Hematopoietic multipotent progenitor cell treated with erythropoietin and hydrocortisone succinate and interleukin-3 and kit ligand, for 17 days (in vitro differentiated cells): ENCODE measurements around the gene ARFGAP2.

Experiments
- DNase-seq: peaks from one replicate; pipeline ENCODE4 v3.0.0-alpha.2; 2015; ENCODE audit warnings: low spot score

Gene ARFGAP2

DNA sequence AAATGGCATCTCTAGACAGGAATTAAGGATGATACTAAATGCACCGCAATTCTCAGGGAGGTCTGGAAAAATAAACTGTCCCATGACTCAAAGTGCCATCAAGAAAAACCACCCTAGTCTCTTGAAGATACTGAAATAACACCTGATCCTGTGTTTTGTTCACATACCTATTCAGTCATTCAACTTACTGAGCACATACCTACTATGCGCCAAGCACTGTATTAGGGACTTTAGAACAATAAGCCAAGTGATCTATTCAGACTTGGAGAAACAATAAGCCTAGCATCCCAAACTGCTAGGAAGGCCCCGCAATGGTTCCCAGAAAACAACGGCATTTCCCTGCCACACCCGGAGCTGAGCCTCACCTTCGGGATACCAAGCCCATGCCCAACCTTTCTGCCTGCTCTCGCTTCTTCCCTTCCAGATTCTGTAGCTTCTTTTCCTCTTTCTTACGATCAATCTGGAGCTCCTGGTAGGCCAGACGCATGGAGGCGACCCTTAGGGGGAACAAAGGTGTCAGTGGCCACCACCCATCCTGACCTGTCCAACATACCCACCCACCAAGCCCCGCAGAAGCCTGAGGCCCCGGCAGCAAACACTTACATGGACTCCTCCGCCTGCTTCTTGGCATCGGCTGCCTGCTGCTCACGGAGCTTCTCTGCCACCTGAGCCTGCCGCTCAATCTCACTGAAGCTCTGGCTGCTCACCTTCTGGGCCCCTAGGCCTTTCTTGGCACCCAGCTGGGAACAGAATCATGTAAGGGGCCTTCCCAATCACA, 5.4 kb downstream of the ARFGAP2 start:
- DNase-seq, result no peak

GRCh38 chr11:47166368-47166767, 10.3 kb downstream of the ARFGAP2 start:
- no peak for DNase-seq

GRCh38 chr11:47165253-47165840, 11.3 kb downstream of the ARFGAP2 start:
- no peak for DNase-seq

GRCh38 chr11:47164321-47164720, 12.4 kb downstream of the ARFGAP2 start:
- DNase-seq, result no peak

- DNase-seq, result no peak
Observed at GRCh38 chr11:47163898-47164297, 12.8 kb downstream of the ARFGAP2 start.

- DNase-seq, result no peak
Observed at GRCh38 chr11:47163193-47163592, 13.5 kb downstream of the ARFGAP2 start.

DNA sequence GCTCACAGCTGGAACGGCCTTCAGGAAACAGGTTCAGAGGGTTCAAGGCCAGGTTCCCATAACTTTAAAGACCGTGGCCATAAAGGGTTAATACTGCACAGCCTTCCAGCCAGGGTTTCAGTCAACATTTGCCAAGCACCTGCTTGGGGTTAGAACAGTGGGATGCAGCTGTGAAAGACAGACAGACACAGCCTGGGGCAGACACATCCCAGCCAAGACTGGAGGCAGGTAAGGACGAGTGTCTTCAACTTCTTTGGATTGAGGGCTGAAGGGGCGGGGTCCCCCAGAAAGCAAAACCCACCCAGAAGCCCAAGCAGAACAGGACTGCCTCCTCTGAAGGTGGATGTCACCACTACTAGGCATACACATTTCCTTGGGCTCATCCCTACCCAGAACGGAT, 14.3 kb downstream of the ARFGAP2 start:
- DNase-seq, result no peak

DNA sequence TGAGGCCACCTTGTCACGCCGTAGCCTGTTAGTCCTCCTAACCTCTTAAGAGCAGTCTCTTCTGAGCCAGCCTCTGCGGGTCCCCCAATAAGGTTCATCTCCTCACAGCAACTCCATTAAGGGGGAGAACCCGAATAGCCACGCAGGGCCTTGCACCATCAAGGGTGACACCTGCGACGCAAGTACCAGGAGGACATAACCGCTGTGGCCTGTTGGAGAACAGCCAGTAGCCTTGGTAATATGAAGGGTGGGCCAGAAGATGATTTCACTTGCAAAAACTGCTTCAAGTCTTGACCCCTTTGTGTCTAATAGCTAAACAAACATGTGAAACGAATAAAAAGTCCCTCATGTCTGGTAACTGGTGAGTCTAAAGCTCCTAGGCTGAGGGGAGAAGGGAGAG, 14.8 kb downstream of the ARFGAP2 start:
- no peak for DNase-seq

- peak; percentile 70 for DNase-seq
Observed at GRCh38 chr11:47161134-47161854, 15.4 kb downstream of the ARFGAP2 start.

- no peak for DNase-seq
Observed at GRCh38 chr11:47160753-47161133, 15.9 kb downstream of the ARFGAP2 start.

DNA sequence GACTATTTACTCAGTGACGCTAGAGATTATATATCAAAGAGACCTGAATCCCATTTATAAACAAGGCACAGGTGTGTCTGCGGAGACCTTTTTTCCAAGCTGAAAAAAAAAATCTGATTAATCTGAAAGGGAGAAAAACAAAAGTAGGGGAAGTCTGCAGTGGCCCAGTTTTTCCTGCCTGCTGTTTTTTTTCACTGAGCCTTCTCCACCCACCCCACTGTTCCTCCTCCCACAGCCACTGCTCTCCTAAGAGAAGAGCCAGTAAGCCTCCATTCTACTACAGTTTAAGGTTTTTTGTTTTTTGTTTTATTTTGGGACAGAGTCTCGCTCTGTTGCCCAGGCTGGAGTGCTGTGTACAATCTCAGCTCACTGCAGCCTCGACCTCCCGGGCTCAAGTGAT, 18.4 kb downstream of the ARFGAP2 start:
- no peak for DNase-seq

- DNase-seq, result no peak
Observed at GRCh38 chr11:47157805-47158204, 18.9 kb downstream of the ARFGAP2 start.

DNA sequence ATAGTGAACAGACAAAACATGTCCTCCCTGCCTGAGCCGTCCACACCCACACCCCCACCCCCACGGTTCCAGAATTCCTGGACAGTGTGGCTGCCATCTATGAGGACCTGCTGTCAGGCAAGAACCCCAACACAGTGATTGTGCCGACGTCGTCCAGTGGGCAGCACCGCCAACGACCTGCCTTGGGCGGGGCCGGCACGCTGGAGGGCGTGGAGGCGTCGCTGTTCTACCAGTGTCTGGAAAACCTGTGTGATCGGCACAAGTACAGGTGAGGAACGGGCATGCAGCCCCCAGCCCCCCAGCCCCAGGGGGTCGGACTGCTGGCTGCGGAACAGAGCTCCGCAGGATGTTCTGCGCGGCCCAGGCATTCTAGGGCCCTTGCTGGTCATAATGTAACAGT, 19.7 kb downstream of the ARFGAP2 start:
- DNase-seq, result no peak

DNA sequence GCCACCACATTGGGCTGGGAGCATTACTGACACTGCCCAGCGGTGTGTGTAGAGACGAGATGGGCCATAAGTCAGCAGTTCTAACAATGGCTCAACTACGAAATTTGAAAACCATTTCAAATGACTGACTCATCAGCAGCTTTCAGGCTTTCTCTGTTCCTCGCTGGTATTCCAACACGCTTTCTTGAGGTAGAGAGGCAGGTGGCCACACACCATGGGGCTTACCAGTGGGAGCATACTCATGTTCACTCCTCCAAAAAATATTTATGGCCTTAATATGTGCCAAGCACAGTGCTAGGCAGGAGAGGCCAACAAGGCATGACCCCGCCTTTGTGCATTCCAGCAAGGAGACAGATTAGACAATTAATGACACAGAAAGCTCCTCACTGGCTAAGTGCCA, 20.3 kb downstream of the ARFGAP2 start:
- no peak for DNase-seq

DNA sequence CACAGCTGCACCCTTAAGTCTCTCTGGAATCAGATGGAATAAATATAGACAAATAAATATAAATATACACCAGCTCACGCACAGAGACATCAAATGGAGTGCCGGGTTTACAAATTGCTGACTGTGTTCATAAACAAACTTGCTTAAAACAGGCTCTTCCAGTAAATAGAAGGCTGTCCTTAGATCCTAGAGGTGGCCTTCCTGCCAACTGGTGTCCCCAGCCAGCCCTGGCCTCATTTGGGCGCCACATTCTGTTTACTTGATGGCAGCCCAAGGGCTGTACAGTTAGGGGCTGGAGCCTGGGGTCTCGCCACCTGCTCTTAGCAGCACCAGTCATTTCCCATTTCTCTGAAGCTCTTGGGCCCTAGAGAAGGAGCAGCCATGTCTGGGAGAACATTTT, 20.8 kb downstream of the ARFGAP2 start:
- no peak for DNase-seq

GRCh38 chr11:47154616-47155570, 21.8 kb downstream of the ARFGAP2 start:
- no peak for DNase-seq

- peak; percentile 61 for DNase-seq
Observed at GRCh38 chr11:47152953-47153950, 23.4 kb downstream of the ARFGAP2 start.

GRCh38 chr11:47152126-47152952, 24.3 kb downstream of the ARFGAP2 start:
- no peak for DNase-seq

DNA sequence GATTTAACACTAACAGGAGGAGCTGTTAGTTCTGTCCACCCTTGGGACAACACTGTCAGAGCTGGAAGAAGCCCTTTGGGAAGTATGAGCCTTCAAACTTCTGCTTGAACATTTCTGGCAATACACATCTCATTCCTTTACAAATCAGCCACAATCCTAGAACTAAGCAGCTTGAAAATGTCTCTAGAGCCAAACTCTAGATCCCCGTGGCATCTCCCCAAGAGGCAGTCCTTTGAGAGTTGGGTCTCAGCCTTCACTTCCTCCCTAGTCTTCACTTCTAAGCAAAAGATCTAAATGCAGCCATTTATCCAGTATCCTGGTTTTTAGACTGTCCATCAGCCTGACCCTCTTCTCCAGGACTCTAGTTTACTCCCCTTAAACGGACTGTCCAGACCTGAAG, 26.9 kb downstream of the ARFGAP2 start:
- no peak for DNase-seq
